ENCODE data around the gene ZBED4. TPM values are rescaled to one million over a fixed set of nuclear protein-coding genes. Genes with fewer than 3 reads are reported as not detected.

ZBED4 gene
- total and polyA plus RNA-seq, 4 donors: 2.1 to 10.3 (median 4.8) TPM

- Histone ChIP-seq H3K9ac (ENCODE audit: low read depth in 1 of 2, low read length in 2 of 2) (no peak overlapping the region), H3K4me1 (ENCODE audit: control insufficient read depth in 4 of 4, insufficient read depth in 4 of 4, low read length in 3 of 4) (no peaks in the 10 kb centered on the region), H3K36me3 (ENCODE audit: control insufficient read depth in 4 of 4, insufficient read depth in 3 of 4, low read depth in 1 of 4, low read length in 3 of 4) (peaks cover 15 to 58% (median 19%) of the 10 kb centered on the region in 4 donors), H3K4me3 (ENCODE audit: low read depth in 1 of 3, low read length in 3 of 3) (no peak overlapping the region), H3K9me3 (ENCODE audit: control insufficient read depth in 4 of 4, low read length in 3 of 4) (no peaks in the 10 kb centered on the region), H3K27ac (ENCODE audit: low read depth in 1 of 2, low read length in 2 of 2) (no peak overlapping the region), H3K27me3 (ENCODE audit: control insufficient read depth in 4 of 4, insufficient read depth in 4 of 4, low read length in 3 of 4) (no peaks in the 10 kb centered on the region)
- no peak for TF ChIP-seq RXRA (IDR thresholded peaks at IDR 0.05)
- TF ChIP-seq RAD21 (IDR thresholded peaks at IDR 0.05): no peak
- no peak for TF ChIP-seq TAF1 (conservative IDR thresholded peaks at IDR 0.05)
- no peak for TF ChIP-seq ATF3 (IDR thresholded peaks at IDR 0.05)
- TF ChIP-seq HNF4A (conservative IDR thresholded peaks at IDR 0.05): no peak
- no peak for TF ChIP-seq ZBTB33 (IDR thresholded peaks at IDR 0.05)
- no peak for TF ChIP-seq SP1 (IDR thresholded peaks at IDR 0.05)
- TF ChIP-seq FOXA1 (IDR thresholded peaks at IDR 0.05): no peak
- TF ChIP-seq REST (IDR thresholded peaks at IDR 0.05): no peak
- no peak for TF ChIP-seq MAX (IDR thresholded peaks at IDR 0.05)
- no peak for DNase-seq (ENCODE audit: low spot score)
- WGBS: 97% methylated on average over 19 of the region's 19 CpGs
Observed at GRCh38 chr22:49907807-49908206, 54.2 kb downstream of the ZBED4 start.

GRCh38 chr22:49909476-49910205 lies 56.0 kb downstream of the ZBED4 start:
- no peaks in the 10 kb centered on the region for H3K4me1 ChIP-seq (ENCODE audit: control insufficient read depth in 4 of 4, insufficient read depth in 4 of 4, low read length in 3 of 4)
- no peak for DNase-seq (ENCODE audit: low spot score)
- 96% methylated on average over 23 of the region's 23 CpGs for WGBS
- H3K9ac ChIP-seq (ENCODE audit: low read depth in 1 of 2, low read length in 2 of 2): no peak overlapping the region
- H3K9me3 ChIP-seq (ENCODE audit: control insufficient read depth in 4 of 4, low read length in 3 of 4): no peaks in the 10 kb centered on the region
- H3K27ac ChIP-seq (ENCODE audit: low read depth in 1 of 2, low read length in 2 of 2): no peak overlapping the region
- H3K36me3 ChIP-seq (ENCODE audit: control insufficient read depth in 4 of 4, insufficient read depth in 3 of 4, low read depth in 1 of 4, low read length in 3 of 4): peaks cover 11 to 50% (median 16%) of the 10 kb centered on the region in 4 donors
- H3K27me3 ChIP-seq (ENCODE audit: control insufficient read depth in 4 of 4, insufficient read depth in 4 of 4, low read length in 3 of 4): no peaks in the 10 kb centered on the region
- no peak for TF ChIP-seq ZBTB33 (IDR thresholded peaks at IDR 0.05)
- TF ChIP-seq HNF4G (IDR thresholded peaks at IDR 0.05): no peak
- TF ChIP-seq TAF1 (conservative IDR thresholded peaks at IDR 0.05): no peak
- TF ChIP-seq EGR1 (IDR thresholded peaks at IDR 0.05; ENCODE audit: low read depth in 2 of 2): no peak
- H3K4me3 ChIP-seq (ENCODE audit: low read depth in 1 of 3, low read length in 3 of 3): no peak overlapping the region
